Activated CD8-positive, alpha-beta memory T cell treated with anti-CD3 and anti-CD28 coated beads for 48 hours (primary cell): ENCODE measurements around the gene PEX14.
"Not testable (repeated sequence)": the region's sequence is repeated elsewhere in the genome, so short reads cannot be mapped to it uniquely, and the experiment has no call there.

Source experiments
- DNase-seq, 3 experiments: peaks; one replicate each; pipeline ENCODE4 v3.0.0-alpha.2; 2020; ENCODE audit warnings: low read depth in 2 of 3, low spot score in 2 of 3

The PEX14 gene

DNA sequence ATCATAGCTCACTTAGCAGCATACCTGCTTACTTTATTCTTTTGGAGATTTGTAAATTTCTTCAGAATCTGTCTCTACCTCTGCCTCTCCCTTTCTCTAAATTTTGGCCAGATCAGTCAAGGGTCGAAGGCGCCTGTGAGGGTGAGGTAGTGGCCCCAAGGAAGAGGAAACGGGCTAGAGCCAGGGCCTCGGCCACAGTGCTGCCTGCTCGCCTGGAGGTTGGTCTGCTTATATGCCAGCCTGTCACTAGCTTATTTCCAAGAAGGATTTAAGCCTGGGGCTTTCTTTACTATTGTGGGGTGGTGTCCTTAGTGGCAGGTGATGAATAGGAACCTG is 19.6 kb downstream of the PEX14 start:
- DNase-seq = no peak

DNA sequence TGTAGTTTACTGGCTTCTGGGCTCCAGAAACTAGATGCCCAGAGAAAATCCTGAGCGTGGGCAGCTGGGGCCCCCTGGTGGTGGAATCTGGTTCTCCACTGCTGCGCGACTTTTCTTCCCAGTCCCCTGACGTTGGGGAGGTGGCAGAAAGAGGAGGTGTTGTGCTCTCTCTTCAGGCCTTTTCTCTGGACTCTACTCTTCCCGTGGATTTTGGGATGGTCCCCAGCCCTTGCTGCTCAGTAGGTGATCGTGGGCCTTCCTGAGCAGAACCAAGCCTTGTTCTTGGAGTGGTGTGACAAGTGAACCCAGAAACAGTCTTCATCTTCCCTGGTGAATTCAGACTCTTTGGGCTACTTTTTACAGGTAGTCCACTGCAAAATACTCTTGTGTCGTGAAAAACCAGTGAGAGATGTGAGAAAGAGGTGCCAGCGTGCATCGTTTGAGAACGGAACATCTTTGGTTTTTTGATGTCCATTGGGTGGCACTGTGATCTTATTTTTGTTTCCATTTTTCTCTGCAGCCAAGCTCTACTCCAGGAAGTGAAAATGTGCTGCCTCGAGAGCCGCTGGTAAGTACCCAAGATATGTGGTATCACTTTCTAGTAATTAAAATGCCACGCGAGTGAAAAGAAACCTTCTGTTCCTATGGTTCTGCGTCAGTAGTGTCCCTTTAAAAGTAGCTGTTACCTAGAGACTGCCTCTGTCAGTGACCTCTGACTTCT is 20.2 kb downstream of the PEX14 start:
- peak; percentile 60 to 88 (median 78) for DNase-seq

DNA sequence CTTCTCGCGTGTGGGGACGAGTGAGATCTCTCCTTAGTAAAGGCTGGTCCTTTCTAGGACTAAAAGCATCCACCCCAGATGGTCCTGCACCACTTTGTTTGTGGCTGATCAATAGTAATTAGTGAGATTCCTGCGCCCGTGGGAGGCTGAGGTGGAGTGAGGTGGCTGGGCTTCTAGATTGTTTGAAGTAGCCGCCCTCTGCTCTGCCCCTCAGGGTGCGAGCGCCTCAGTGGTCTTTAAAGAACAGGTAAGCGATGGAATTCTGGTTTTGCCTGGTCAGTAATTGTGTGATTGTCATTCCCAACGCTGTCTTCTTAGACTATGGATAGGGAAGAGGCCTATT is 20.7 kb downstream of the PEX14 start:
- DNase-seq = no peak

- DNase-seq = no peak
Measured at GRCh38 chr1:10495952-10496351, 21.2 kb downstream of the PEX14 start.

GRCh38 chr1:10497109-10497508 is 22.4 kb downstream of the PEX14 start:
- no peak for DNase-seq

DNA sequence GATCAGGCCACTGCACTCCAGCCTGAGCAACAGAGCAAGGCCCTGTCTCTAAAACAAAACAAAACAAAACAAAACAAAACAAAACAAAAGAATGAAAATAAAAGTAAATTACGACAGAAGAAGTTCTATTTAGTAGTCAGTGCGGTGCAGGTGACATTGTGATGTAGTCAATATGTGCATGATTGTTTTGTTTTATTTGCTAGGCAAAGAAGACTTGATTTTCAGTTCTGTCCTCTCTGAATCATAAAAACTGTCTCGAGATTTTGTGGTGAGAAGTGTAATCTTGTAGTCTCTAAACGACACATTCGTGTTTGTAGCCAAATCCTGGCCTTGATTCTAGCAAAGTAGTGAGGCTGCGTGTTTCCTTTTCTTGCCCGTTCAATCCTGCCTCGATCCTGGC is 23.5 kb downstream of the PEX14 start:
- no peak for DNase-seq

DNA sequence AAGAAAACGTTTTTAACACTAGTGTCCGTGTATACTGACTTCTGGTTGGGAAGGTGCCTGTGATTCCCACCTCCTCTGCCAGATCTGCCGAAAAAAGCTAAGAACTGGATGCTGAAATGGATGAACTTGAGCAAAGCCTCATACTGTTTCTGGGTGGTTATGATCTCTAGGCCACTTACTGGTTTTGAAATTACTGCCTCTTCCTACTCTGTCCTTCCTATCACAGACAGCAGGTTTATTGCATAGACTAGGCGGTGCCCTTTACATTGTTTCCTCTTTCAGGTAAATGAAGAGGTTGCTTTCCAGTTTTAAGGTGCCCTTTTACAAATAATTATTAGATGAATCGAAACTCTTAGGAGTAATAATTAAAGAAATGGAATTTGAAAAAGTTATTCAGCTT is 27.5 kb downstream of the PEX14 start:
- no peak for DNase-seq

DNA sequence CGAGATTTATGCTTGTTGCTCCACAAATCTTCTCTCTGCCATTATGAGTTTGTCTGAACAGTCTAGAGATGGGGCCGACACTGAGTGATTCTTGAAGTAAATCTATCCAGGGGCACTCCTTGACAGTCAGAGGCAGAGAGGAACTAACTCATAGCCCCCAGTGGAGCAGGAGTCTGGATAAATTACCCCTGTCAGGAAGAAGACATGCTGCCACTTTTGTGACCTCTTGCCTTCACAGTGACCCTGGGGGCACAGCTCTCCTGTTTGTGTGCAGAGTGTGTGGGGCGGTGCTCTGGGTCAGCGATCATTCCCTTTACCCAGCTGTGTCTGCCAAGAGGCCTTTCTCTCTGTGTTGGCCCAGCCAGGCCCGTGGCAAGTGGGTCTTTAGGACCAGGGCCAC is 29.5 kb downstream of the PEX14 start:
- no peak for DNase-seq

DNA sequence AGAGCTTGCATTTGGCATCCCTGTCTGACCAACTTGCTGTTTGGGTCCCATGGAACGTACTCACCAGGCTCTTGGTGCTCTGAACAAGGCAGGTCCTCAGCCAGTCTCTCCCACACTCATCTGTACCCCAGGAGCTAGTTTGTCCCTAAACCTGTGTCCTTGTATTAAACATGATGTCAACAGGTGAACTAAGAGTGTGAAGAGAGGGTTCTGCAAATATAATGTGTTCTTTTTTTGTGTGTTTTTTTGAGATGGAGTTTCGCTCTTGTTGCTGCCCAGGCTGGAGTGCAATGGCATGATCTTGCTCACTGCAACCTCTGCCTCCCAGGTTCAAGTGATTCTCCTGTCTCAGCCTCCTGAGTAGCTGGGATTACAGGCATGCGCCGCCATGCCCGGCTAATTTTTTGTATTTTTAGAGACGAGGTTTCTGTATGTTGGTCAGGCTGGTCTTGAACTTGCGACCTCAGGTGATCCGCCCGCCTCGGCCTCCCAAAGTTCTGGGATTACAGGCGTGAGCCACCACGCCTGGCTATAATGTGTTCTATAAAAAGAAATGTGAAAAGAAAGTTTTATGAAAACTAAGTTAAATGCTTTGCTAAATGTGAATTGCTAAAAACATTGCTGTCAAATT is 31.4 kb downstream of the PEX14 start:
- not testable (repeated sequence) for DNase-seq

GRCh38 chr1:10506677-10507047 is 31.9 kb downstream of the PEX14 start:
- no peak for DNase-seq

GRCh38 chr1:10507111-10507879 is 32.5 kb downstream of the PEX14 start:
- DNase-seq = no peak

DNA sequence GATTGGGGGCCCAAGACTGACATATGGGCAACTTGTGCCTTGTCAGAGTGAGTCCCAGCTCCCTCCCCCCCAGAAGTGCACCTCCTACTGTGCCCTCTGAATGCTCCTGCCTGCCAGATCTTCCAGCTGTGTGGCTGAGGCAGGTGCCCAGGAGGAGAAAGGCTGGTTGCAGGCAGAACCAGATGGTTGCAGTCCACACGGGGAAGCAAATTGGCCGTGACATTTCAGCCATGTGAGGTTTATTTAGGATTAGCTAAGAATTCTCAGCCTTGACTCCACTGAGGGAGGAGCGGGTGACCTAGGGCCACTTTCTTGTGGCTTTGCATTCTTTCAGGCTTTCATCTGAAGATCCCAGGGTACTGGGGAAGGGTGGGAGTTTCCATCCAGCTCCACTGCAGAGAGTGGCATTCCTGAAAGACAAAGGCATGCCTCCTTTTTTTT is 33.8 kb downstream of the PEX14 start:
- no peak for DNase-seq

GRCh38 chr1:10509809-10510509 is 35.2 kb downstream of the PEX14 start:
- DNase-seq = no peak

GRCh38 chr1:10510520-10511493 is 36.1 kb downstream of the PEX14 start:
- DNase-seq = peak in 2 of 3 experiments; percentile 50 to 60

- DNase-seq = no peak
Measured at GRCh38 chr1:10511494-10511885, 36.7 kb downstream of the PEX14 start.

DNA sequence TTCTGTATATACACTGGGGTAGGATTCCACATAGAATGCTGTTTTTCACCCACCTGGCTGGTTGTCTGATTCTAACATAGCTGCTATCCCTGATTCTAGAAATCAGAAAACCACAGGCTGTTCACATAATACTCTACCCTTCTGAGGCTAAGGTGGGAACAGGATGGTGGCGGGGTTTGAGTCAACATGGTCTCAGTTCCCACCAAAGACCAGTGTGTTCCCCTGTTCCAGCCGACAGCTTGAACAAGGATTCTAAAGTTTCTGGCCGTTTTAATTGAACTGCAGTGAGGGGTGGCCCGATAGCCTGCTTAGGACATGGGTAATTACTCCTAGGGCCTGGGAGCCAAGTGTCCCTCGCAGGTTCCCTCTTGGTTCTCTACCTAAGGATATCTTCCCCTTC is 38.4 kb downstream of the PEX14 start:
- no peak for DNase-seq

DNA sequence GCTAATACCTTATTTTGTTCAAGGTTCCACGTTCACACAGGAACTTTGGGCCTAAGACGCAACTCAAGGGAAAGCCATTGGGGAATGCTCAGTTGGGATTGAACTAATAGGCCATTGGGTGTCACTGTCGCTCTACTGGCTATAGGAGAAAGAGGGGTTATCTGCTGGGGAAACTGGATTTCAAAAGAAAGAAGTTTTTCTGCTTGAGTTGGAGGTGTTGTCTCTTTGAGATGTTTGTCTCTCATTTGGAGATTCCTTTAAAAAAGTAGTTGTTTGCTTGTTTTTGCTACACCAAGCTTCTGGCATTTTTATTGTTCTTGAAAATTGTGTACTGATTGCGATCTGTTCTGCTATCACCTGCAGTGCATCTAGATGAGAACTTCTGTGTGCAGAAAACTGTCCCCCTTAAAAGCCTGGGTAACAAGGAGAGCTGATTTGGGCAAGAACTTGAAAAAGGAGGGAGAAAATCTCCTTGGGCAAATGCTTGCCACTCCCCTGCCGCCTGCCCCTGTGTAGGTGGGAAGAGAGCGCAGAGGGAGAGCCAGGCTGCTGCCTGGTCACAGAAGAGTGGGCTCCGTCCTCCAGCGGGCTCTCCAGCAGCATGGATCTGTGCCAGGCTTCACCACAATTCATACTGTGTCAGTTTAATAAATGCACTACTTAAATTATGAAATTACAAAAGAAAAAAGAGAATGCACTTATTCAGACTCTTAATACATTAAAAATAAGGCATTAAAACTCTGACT is 39.9 kb downstream of the PEX14 start:
- DNase-seq = no peak

DNA sequence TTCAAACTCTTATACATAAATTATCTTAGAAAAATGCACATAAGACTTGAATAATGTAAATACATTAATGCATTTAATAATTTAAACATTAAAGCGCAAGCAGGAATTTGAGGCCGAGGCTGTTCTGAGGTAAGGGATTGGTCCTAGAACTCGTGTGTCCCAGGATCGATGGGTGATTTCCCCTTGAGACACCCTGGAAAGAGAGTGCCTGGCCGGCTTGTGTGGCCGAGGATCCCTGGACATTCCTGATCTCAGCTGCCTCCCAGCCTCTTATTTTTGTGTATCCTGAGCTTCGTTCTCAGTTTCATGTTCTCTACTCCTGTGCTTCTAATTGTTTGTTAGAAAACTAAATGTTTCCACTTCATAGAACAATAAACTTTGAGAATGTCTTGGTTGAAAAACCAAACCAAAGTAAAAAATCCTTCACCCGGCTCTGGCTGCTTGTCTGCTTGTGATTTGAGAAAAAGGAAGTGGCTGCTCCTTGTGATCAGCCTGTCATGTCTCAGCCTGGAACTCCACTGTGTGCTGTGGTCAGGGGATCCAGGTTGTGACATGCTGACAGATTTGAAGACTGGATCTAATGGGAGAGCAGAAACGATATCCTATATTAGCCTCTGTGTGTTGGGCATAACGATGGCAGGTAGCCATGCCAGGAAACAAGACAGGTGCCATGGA is 40.7 kb downstream of the PEX14 start:
- no peak for DNase-seq

DNA sequence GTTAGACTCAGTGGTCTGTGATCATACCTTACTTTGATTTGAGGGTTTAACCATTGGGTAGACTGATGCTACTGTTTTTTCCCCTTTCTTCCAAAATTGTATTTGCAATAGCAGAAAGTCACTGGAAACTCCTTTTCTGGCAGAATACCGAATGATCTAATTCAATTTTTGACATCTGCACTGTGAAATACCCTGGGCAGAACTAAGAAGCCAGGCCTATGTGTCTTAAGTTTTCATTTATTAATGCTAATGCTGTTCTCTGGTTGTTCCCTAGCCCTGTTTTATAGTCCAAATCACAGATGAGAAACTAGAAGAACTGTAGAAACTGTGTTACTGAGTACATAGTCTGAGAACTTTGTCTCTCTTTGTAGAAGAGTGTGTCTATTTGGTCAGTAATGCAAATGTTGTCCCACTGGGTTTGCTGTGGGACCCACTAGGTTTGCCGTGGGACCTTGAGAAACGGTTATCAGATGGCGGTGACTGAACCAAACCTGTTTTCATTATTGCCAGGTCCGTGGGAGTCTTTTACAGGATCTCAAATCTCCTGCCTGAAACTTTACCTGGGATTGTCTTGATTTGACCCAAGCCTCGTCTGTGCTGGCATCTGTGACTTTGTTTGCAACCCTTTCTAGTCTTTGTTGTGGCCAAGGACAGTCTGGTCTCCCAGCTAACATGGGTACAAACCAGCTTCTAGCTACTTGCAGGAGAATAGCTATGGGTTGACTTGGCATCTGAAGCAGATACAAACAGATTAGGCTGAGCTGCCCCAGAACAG is 41.4 kb downstream of the PEX14 start:
- no peak for DNase-seq
